ENCODE data around the gene PI4KA. TPM values are rescaled to one million over a fixed set of nuclear protein-coding genes. Genes with fewer than 3 reads are reported as not detected.

Gene PI4KA
- total RNA-seq, 1 donor from 2014 or later, result 24.4 TPM

DNA sequence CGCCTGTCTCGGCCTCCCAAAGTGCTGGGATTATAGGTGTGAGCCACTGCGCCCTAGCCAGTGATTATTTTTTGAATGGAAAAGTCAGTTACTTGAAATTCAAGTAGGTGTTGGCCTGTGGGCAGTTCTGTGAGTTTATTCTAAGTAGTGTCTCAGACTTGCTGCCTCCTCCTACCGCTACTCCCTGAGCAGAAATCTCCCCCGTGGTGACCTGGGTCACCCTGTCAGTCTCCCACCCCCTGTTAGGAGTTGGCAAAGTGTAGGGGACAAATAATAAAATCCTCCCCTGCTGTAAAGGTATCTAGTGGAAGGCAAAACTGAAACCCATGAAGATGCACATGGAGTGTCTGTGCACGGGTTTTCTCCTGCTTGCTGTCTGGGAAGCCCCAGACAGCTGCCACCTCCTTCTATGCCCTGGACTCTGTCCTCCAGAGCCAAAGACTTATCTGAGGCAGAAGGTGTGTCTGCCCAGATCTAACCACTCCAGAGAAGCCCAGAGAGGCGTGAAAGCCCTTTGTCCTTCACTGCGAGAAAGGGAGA is 26.5 kb upstream of the PI4KA start:
- Mint-ChIP-seq H3K27me3 (ENCODE audit: insufficient read depth, low read depth) (peaks cover 5% of the 10 kb centered on the region), H3K27ac (peak overlapping the region; percentile 76), H3K4me3 (no peak overlapping the region), H3K4me1 (peaks cover 4% of the 10 kb centered on the region), H3K36me3 (peaks cover 18% of the 10 kb centered on the region), H3K9me3 (no peaks in the 10 kb centered on the region)
- Histone ChIP-seq H3K9ac (no peak overlapping the region), H3F3A (ENCODE audit: low read depth) (no peaks in the 10 kb centered on the region), H3K4me1 (no peaks in the 10 kb centered on the region), H3K9me3 (ENCODE audit: low read depth) (no peaks in the 10 kb centered on the region), H3K4me2 (no peak overlapping the region), H3K27ac (no peak overlapping the region), H3K27me3 (no peaks in the 10 kb centered on the region), H3K4me3 (no peak overlapping the region), H3K36me3 (no peaks in the 10 kb centered on the region), H2AFZ (replicated peaks) (no peak overlapping the region), H4K20me1 (ENCODE audit: low read depth) (no peaks in the 10 kb centered on the region), H3K79me2 (ENCODE audit: low read depth) (no peaks in the 10 kb centered on the region)
- TF ChIP-seq EZH2phosphoT487 (IDR thresholded peaks at IDR 0.05) (no peak), EZH2 (IDR thresholded peaks at IDR 0.05) (no peak)
- TF ChIP-seq, protein P1, sequence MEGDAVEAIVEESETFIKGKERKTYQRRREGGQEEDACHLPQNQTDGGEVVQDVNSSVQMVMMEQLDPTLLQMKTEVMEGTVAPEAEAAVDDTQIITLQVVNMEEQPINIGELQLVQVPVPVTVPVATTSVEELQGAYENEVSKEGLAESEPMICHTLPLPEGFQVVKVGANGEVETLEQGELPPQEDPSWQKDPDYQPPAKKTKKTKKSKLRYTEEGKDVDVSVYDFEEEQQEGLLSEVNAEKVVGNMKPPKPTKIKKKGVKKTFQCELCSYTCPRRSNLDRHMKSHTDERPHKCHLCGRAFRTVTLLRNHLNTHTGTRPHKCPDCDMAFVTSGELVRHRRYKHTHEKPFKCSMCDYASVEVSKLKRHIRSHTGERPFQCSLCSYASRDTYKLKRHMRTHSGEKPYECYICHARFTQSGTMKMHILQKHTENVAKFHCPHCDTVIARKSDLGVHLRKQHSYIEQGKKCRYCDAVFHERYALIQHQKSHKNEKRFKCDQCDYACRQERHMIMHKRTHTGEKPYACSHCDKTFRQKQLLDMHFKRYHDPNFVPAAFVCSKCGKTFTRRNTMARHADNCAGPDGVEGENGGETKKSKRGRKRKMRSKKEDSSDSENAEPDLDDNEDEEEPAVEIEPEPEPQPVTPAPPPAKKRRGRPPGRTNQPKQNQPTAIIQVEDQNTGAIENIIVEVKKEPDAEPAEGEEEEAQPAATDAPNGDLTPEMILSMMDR (IDR thresholded peaks at IDR 0.05), result no peak
- no peak for DNase-seq (ENCODE audit: low spot score)

DNA sequence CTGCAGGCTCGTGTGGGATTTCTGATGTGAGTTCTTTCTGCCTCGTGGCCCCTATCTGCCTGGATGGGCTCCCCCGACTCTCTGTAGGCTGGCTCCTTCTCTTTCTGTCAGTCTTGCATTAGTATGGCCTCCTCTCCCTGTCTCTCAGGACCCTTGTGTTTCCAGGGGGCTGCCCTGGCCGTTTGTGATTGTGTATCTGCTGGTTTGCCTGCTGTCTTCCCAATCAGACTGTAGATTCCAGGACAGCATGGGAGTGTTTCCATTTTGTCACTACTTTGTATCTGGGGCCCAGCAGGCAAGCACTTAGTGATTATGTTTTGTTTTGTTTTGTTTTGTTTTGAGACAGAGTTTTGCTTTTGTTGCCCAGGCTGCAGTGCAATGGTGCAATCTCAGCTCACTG is 25.8 kb upstream of the PI4KA start:
- H4K20me1 ChIP-seq (ENCODE audit: low read depth), result no peaks in the 10 kb centered on the region
- H3K27me3 ChIP-seq, result no peaks in the 10 kb centered on the region
- DNase-seq (ENCODE audit: low spot score), result no peak
- Mint-ChIP-seq H3K27ac (no peak overlapping the region), H3K4me1 (peaks cover 4% of the 10 kb centered on the region), H3K27me3 (ENCODE audit: insufficient read depth, low read depth) (peaks cover 3% of the 10 kb centered on the region), H3K36me3 (peaks cover 16% of the 10 kb centered on the region), H3K4me3 (no peak overlapping the region), H3K9me3 (no peaks in the 10 kb centered on the region)
- no peaks in the 10 kb centered on the region for H3K9me3 ChIP-seq (ENCODE audit: low read depth)
- no peak overlapping the region for H3K27ac ChIP-seq
- no peaks in the 10 kb centered on the region for H3F3A ChIP-seq (ENCODE audit: low read depth)
- no peak overlapping the region for H3K9ac ChIP-seq
- H3K4me1 ChIP-seq, result no peaks in the 10 kb centered on the region
- H3K4me2 ChIP-seq, result no peak overlapping the region
- H3K79me2 ChIP-seq (ENCODE audit: low read depth), result no peaks in the 10 kb centered on the region
- no peak overlapping the region for H3K4me3 ChIP-seq
- H2AFZ ChIP-seq (replicated peaks), result no peak overlapping the region
- TF ChIP-seq, protein P1 (IDR thresholded peaks at IDR 0.05), result no peak
- TF ChIP-seq EZH2phosphoT487 (IDR thresholded peaks at IDR 0.05) (no peak), EZH2 (IDR thresholded peaks at IDR 0.05) (no peak)
- H3K36me3 ChIP-seq, result no peaks in the 10 kb centered on the region

DNA sequence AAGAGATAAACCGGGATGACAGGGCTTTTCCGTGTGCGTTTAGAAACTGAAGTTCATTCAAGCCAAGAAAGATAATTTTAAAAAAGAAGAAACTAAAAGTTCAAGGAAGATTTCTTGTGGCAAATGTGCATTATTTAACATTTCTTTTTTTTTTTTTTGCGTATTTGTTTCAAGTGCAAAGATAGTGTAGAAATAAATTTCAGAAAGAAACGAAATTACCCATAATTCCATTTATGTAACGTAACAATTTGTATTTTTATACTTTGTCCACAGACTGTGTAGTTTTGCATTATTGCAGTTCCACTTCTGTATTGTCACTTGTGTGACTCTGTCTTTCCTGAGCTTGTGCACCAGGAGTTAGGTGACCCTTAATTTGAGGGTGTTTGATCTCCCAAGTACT is 24.2 kb upstream of the PI4KA start:
- Histone ChIP-seq H3K4me1 (no peaks in the 10 kb centered on the region), H3K27me3 (no peaks in the 10 kb centered on the region), H3K36me3 (no peaks in the 10 kb centered on the region), H3K9ac (no peak overlapping the region), H3K27ac (no peak overlapping the region), H3F3A (ENCODE audit: low read depth) (no peaks in the 10 kb centered on the region), H4K20me1 (ENCODE audit: low read depth) (no peaks in the 10 kb centered on the region), H3K9me3 (ENCODE audit: low read depth) (no peaks in the 10 kb centered on the region), H3K4me2 (no peak overlapping the region), H3K4me3 (no peak overlapping the region), H2AFZ (replicated peaks) (no peak overlapping the region), H3K79me2 (ENCODE audit: low read depth) (no peaks in the 10 kb centered on the region)
- no peak for DNase-seq (ENCODE audit: low spot score)
- peaks cover 13% of the 10 kb centered on the region for H3K36me3 Mint-ChIP-seq
- H3K27ac Mint-ChIP-seq, result no peak overlapping the region
- H3K4me1 Mint-ChIP-seq, result peaks cover 6% of the 10 kb centered on the region
- H3K9me3 Mint-ChIP-seq, result no peaks in the 10 kb centered on the region
- TF ChIP-seq, protein P1 (IDR thresholded peaks at IDR 0.05), result no peak
- no peak for TF ChIP-seq EZH2 (IDR thresholded peaks at IDR 0.05)
- TF ChIP-seq EZH2phosphoT487 (IDR thresholded peaks at IDR 0.05), result no peak
- no peak overlapping the region for H3K4me3 Mint-ChIP-seq
- peaks cover 4% of the 10 kb centered on the region for H3K27me3 Mint-ChIP-seq (ENCODE audit: insufficient read depth, low read depth)

Data from neural progenitor cell (in vitro differentiated cells).